ENCODE measurements around the gene CABLES2. TPM values are rescaled to one million over a fixed set of nuclear protein-coding genes. Genes with fewer than 3 reads are reported as not detected.

Gene CABLES2
- total RNA-seq, 1 experiment from 2014 or later, result 12.4 TPM

- H4K20me1 ChIP-seq (ENCODE audit: low read length), result no peaks in the 10 kb centered on the region
- H3K27ac ChIP-seq (ENCODE audit: low read length), result no peak overlapping the region
- no peaks in the 10 kb centered on the region for H3K27me3 ChIP-seq (ENCODE audit: low read length)
- ATAC-seq (no peak), DNase-seq (no peak)
- no TSS peak for BruUV-seq (replicated peaks)
- no peaks in the 10 kb centered on the region for H3K9me3 ChIP-seq (ENCODE audit: low read length)
- H3K4me2 ChIP-seq (ENCODE audit: low read length), result no peak overlapping the region
- intact Hi-C loops (cut with micrococcal nuclease), result no loop called here
- H3K4me3 ChIP-seq (ENCODE audit: low read length), result no peak overlapping the region
- ChIA-PET CTCF (no interaction called here), POLR2A (ENCODE audit: unreplicated experiment) (no interaction called here)
- TF ChIP-seq EZH2 (IDR thresholded peaks at IDR 0.05; ENCODE audit: low read length, unreplicated experiment) (no peak), CTCF (conservative IDR thresholded peaks at IDR 0.05; ENCODE audit: low read depth, low read length) (no peak), EZH2phosphoT487 (IDR thresholded peaks at IDR 0.05; ENCODE audit: borderline replicate concordance, low read length) (no peak)
- H3F3A ChIP-seq (ENCODE audit: low read length, unreplicated experiment), result no peaks in the 10 kb centered on the region
- H3K79me2 ChIP-seq (ENCODE audit: low read length), result no peaks in the 10 kb centered on the region
- no peak overlapping the region for H3K9ac ChIP-seq (ENCODE audit: low read length)
- no peaks in the 10 kb centered on the region for H3K36me3 ChIP-seq (ENCODE audit: low read depth, low read length)
- no peaks in the 10 kb centered on the region for H3K4me1 ChIP-seq (ENCODE audit: insufficient read depth, low read length)
- H3K9me2 ChIP-seq (replicated peaks; ENCODE audit: low read length), result no peaks in the 10 kb centered on the region
- H2AFZ ChIP-seq (ENCODE audit: low read length), result no peak overlapping the region
These were observed 40.1 kb upstream of the CABLES2 start for GRCh38 chr20:62446888-62447869.

GRCh38 chr20:62446481-62446880, 39.4 kb upstream of the CABLES2 start:
- intact Hi-C loops (cut with micrococcal nuclease), result no loop called here
- Histone ChIP-seq H3K27ac (ENCODE audit: low read length) (no peak overlapping the region), H3K36me3 (ENCODE audit: low read depth, low read length) (no peaks in the 10 kb centered on the region), H3K9me3 (ENCODE audit: low read length) (no peaks in the 10 kb centered on the region), H3K4me2 (ENCODE audit: low read length) (no peak overlapping the region), H2AFZ (ENCODE audit: low read length) (no peak overlapping the region), H4K20me1 (ENCODE audit: low read length) (no peaks in the 10 kb centered on the region), H3K9ac (ENCODE audit: low read length) (no peak overlapping the region), H3K9me2 (replicated peaks; ENCODE audit: low read length) (no peaks in the 10 kb centered on the region), H3F3A (ENCODE audit: low read length, unreplicated experiment) (no peaks in the 10 kb centered on the region), H3K79me2 (ENCODE audit: low read length) (no peaks in the 10 kb centered on the region), H3K27me3 (ENCODE audit: low read length) (no peaks in the 10 kb centered on the region), H3K4me1 (ENCODE audit: insufficient read depth, low read length) (no peaks in the 10 kb centered on the region), H3K4me3 (ENCODE audit: low read length) (no peak overlapping the region)
- ChIA-PET CTCF (no interaction called here), POLR2A (ENCODE audit: unreplicated experiment) (no interaction called here)
- ATAC-seq (no peak), DNase-seq (no peak)
- TF ChIP-seq EZH2 (IDR thresholded peaks at IDR 0.05; ENCODE audit: low read length, unreplicated experiment) (no peak), CTCF (conservative IDR thresholded peaks at IDR 0.05; ENCODE audit: low read depth, low read length) (no peak), EZH2phosphoT487 (IDR thresholded peaks at IDR 0.05; ENCODE audit: borderline replicate concordance, low read length) (no peak)
- BruUV-seq (replicated peaks), result no TSS peak

All from PC-3 (cell line).